ENCODE measurements around the gene SPTB.

The SPTB gene

DNA sequence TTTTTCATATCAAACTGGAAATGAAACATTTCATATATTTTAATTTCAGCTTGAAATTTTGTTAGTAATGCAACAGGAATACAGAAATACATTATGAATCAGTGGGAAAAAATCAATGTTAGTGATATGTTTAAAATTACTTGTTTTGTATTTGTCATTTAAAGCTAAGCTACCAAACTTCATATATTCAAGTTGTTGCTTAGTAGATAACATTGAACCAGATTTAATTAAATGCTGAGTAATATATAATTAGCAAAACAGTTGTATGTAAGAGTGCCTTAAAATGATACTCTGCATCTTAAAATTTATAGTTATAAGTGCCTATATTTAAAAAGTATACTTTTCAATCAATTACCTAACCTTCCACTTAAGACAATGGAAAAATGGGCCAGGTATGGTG, 39.5 kb upstream of the SPTB start:
- H2AFZ ChIP-seq (ENCODE audit: low read depth, low read length) = no peak overlapping the region
- no peaks in the 10 kb centered on the region for H3K9me3 ChIP-seq (ENCODE audit: control insufficient read depth, low read length)
- H3K4me1 ChIP-seq (ENCODE audit: control insufficient read depth, insufficient read depth, low read depth, low read length) = peaks cover 6% of the 10 kb centered on the region
- H3K18ac ChIP-seq (ENCODE audit: low read depth in 1 of 2, low read length in 2 of 2) = no peak overlapping the region
- no peak overlapping the region for H3K4me3 ChIP-seq (ENCODE audit: insufficient read depth in 1 of 2, low read depth in 1 of 2, low read length in 2 of 2)
- no peak overlapping the region for H4K8ac ChIP-seq (ENCODE audit: low read length)
- H3K79me1 ChIP-seq (replicated peaks; ENCODE audit: low read length, poor library complexity, severe bottlenecking) = peaks cover 6% of the 10 kb centered on the region
- no peak overlapping the region for H3K23ac ChIP-seq (ENCODE audit: low read length in 2 of 2)
- H2BK12ac ChIP-seq (ENCODE audit: low read length in 2 of 2) = no peak overlapping the region
- H3K27me3 ChIP-seq (ENCODE audit: control insufficient read depth in 1 of 2, insufficient read depth in 1 of 2, low read length in 2 of 2) = no peaks in the 10 kb centered on the region
- no peak overlapping the region for H3K27ac ChIP-seq (ENCODE audit: low read length, poor library complexity, severe bottlenecking)
- no peak overlapping the region for H3K4me2 ChIP-seq (ENCODE audit: low read length, poor library complexity, severe bottlenecking)
- H3K14ac ChIP-seq (ENCODE audit: low read length in 2 of 2) = no peak overlapping the region
- no peak overlapping the region for H2BK15ac ChIP-seq (ENCODE audit: low read depth, poor library complexity, severe bottlenecking)
- no peak overlapping the region for H2BK5ac ChIP-seq (ENCODE audit: low read depth, low read length, poor library complexity, severe bottlenecking)
- H3K9ac ChIP-seq (ENCODE audit: low read length) = peak overlapping the region; percentile 32
- peaks cover 0 to 12% of the 10 kb centered on the region in 2 experiments for H3K36me3 ChIP-seq (ENCODE audit: control insufficient read depth in 1 of 2, insufficient read depth in 2 of 2, low read depth in 1 of 2, low read length in 2 of 2)
- H4K91ac ChIP-seq (ENCODE audit: low read length) = no peak overlapping the region
- H2AK5ac ChIP-seq (ENCODE audit: low read length, severe bottlenecking) = no peak overlapping the region
- no peak overlapping the region for H2BK120ac ChIP-seq (ENCODE audit: low read depth, low read length)
- H3K4ac ChIP-seq (ENCODE audit: low read depth in 1 of 2, low read length in 2 of 2) = no peak overlapping the region
- DNase-seq = no peak

DNA sequence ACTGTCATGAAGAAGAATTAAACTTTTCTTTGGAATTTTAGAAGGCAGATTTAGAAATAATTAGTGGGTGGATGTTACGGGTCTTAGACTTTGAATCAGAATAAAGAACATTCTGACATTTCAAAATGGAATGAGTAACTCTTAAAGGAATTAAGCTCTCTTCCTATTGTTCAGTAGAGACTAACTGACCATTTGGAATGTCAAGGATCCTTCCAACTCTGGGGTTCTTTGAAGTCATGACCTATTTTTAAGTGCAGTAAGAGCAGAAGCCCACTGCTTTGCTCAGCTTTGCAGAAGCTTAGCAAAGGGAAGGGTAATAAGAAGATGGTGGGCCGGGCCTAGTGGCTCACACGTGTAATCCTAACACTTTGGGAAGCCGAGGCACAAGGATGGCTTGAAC, 38.5 kb upstream of the SPTB start:
- Histone ChIP-seq H2AFZ (ENCODE audit: low read depth, low read length) (no peak overlapping the region), H3K4me1 (ENCODE audit: control insufficient read depth, insufficient read depth, low read depth, low read length) (peaks cover 6% of the 10 kb centered on the region), H4K91ac (ENCODE audit: low read length) (no peak overlapping the region), H3K27ac (ENCODE audit: low read length, poor library complexity, severe bottlenecking) (no peak overlapping the region), H3K4me2 (ENCODE audit: low read length, poor library complexity, severe bottlenecking) (no peak overlapping the region), H2BK15ac (ENCODE audit: low read depth, poor library complexity, severe bottlenecking) (no peak overlapping the region), H3K27me3 (ENCODE audit: control insufficient read depth in 1 of 2, insufficient read depth in 1 of 2, low read length in 2 of 2) (no peaks in the 10 kb centered on the region), H2BK12ac (ENCODE audit: low read length in 2 of 2) (no peak overlapping the region), H3K23ac (ENCODE audit: low read length in 2 of 2) (no peak overlapping the region), H3K9ac (ENCODE audit: low read length) (peak overlapping the region; percentile 32), H2AK5ac (ENCODE audit: low read length, severe bottlenecking) (no peak overlapping the region), H3K4ac (ENCODE audit: low read depth in 1 of 2, low read length in 2 of 2) (no peak overlapping the region), H3K4me3 (ENCODE audit: insufficient read depth in 1 of 2, low read depth in 1 of 2, low read length in 2 of 2) (peak overlapping the region in 1 of 2 experiments; percentile 30), H2BK120ac (ENCODE audit: low read depth, low read length) (no peak overlapping the region), H3K9me3 (ENCODE audit: control insufficient read depth, low read length) (no peaks in the 10 kb centered on the region), H4K8ac (ENCODE audit: low read length) (no peak overlapping the region), H3K18ac (ENCODE audit: low read depth in 1 of 2, low read length in 2 of 2) (no peak overlapping the region), H3K36me3 (ENCODE audit: control insufficient read depth in 1 of 2, insufficient read depth in 2 of 2, low read depth in 1 of 2, low read length in 2 of 2) (peaks cover 0 to 6% of the 10 kb centered on the region in 2 experiments), H2BK5ac (ENCODE audit: low read depth, low read length, poor library complexity, severe bottlenecking) (no peak overlapping the region), H3K14ac (ENCODE audit: low read length in 2 of 2) (no peak overlapping the region), H3K79me1 (replicated peaks; ENCODE audit: low read length, poor library complexity, severe bottlenecking) (peaks cover 6% of the 10 kb centered on the region)
- 100% methylated on average over 4 of the region's 4 CpGs for WGBS
- no peak for DNase-seq

DNA sequence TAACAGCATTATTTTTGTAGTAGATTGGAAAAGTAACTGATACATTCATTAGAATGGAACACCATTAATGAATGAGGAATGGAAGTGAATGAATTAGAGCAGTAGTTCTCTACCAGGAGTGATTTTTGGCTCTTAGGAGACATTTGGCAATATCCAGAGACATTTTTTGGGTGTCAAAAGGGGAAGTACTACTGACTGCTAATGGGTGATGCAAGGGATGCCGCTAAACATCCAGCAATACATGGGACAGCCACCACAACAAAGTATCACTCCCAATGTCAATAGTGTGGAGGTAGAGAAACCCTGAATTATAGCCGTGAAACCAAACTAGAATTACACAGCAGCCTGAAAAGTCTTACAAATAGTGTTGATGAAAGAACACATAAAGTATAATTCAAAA, 36.1 kb upstream of the SPTB start:
- Histone ChIP-seq H3K9ac (ENCODE audit: low read length) (no peak overlapping the region), H2AK5ac (ENCODE audit: low read length, severe bottlenecking) (no peak overlapping the region), H3K4me1 (ENCODE audit: control insufficient read depth, insufficient read depth, low read depth, low read length) (peaks cover 6% of the 10 kb centered on the region), H3K27me3 (ENCODE audit: control insufficient read depth in 1 of 2, insufficient read depth in 1 of 2, low read length in 2 of 2) (peaks cover 0 to 4% of the 10 kb centered on the region in 2 experiments), H3K27ac (ENCODE audit: low read length, poor library complexity, severe bottlenecking) (no peak overlapping the region), H3K9me3 (ENCODE audit: control insufficient read depth, low read length) (no peaks in the 10 kb centered on the region), H2BK120ac (ENCODE audit: low read depth, low read length) (no peak overlapping the region), H3K4me3 (ENCODE audit: insufficient read depth in 1 of 2, low read depth in 1 of 2, low read length in 2 of 2) (peak overlapping the region in 1 of 2 experiments; percentile 88), H4K91ac (ENCODE audit: low read length) (no peak overlapping the region), H2AFZ (ENCODE audit: low read depth, low read length) (no peak overlapping the region), H2BK15ac (ENCODE audit: low read depth, poor library complexity, severe bottlenecking) (no peak overlapping the region), H3K18ac (ENCODE audit: low read depth in 1 of 2, low read length in 2 of 2) (no peak overlapping the region), H4K8ac (ENCODE audit: low read length) (no peak overlapping the region), H3K4ac (ENCODE audit: low read depth in 1 of 2, low read length in 2 of 2) (no peak overlapping the region), H3K14ac (ENCODE audit: low read length in 2 of 2) (no peak overlapping the region), H2BK12ac (ENCODE audit: low read length in 2 of 2) (no peak overlapping the region), H2BK5ac (ENCODE audit: low read depth, low read length, poor library complexity, severe bottlenecking) (no peak overlapping the region), H3K79me1 (replicated peaks; ENCODE audit: low read length, poor library complexity, severe bottlenecking) (peaks cover 2% of the 10 kb centered on the region), H3K23ac (ENCODE audit: low read length in 2 of 2) (no peak overlapping the region), H3K36me3 (ENCODE audit: control insufficient read depth in 1 of 2, insufficient read depth in 2 of 2, low read depth in 1 of 2, low read length in 2 of 2) (no peaks in the 10 kb centered on the region), H3K4me2 (ENCODE audit: low read length, poor library complexity, severe bottlenecking) (no peak overlapping the region)
- DNase-seq = no peak
- no CpG with 5 or more reads among the region's 2 CpGs for WGBS

DNA sequence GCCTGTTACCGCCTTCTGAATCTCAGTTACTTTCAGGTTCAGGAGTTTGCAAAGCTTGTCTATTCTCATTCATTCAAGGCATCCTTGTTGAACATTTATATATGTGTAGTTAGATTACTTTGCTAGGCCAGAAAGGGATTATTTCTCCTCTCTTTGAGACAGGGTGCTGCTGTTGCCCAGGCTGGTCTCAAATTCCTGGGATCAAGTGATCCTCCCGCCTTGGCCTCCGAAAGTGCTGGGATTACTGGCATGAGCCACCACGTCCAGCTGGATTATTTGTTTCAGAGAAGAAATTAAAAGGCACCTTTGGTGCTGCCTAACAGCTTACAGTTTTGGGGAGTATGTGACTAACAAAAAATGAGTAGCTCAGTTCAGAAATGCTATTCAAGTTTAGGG, 35.3 kb upstream of the SPTB start:
- H3K23ac ChIP-seq (ENCODE audit: low read length in 2 of 2) = no peak overlapping the region
- no peak overlapping the region for H2BK5ac ChIP-seq (ENCODE audit: low read depth, low read length, poor library complexity, severe bottlenecking)
- no peak overlapping the region for H3K14ac ChIP-seq (ENCODE audit: low read length in 2 of 2)
- no peak overlapping the region for H2AFZ ChIP-seq (ENCODE audit: low read depth, low read length)
- peaks cover 0 to 4% of the 10 kb centered on the region in 2 experiments for H3K27me3 ChIP-seq (ENCODE audit: control insufficient read depth in 1 of 2, insufficient read depth in 1 of 2, low read length in 2 of 2)
- no peak overlapping the region for H4K91ac ChIP-seq (ENCODE audit: low read length)
- peak overlapping the region; percentile 65 for H3K4me2 ChIP-seq (ENCODE audit: low read length, poor library complexity, severe bottlenecking)
- H3K9ac ChIP-seq (ENCODE audit: low read length) = peak overlapping the region; percentile 97
- no peak overlapping the region for H3K4ac ChIP-seq (ENCODE audit: low read depth in 1 of 2, low read length in 2 of 2)
- H3K18ac ChIP-seq (ENCODE audit: low read depth in 1 of 2, low read length in 2 of 2) = no peak overlapping the region
- no peaks in the 10 kb centered on the region for H3K36me3 ChIP-seq (ENCODE audit: control insufficient read depth in 1 of 2, insufficient read depth in 2 of 2, low read depth in 1 of 2, low read length in 2 of 2)
- no peak overlapping the region for H3K27ac ChIP-seq (ENCODE audit: low read length, poor library complexity, severe bottlenecking)
- no peak for DNase-seq
- H3K4me3 ChIP-seq (ENCODE audit: insufficient read depth in 1 of 2, low read depth in 1 of 2, low read length in 2 of 2) = peak overlapping the region; percentile 88 to 89
- no peak overlapping the region for H2BK120ac ChIP-seq (ENCODE audit: low read depth, low read length)
- peak overlapping the region; percentile 66 for H4K8ac ChIP-seq (ENCODE audit: low read length)
- H2BK12ac ChIP-seq (ENCODE audit: low read length in 2 of 2) = no peak overlapping the region
- no peak overlapping the region for H2AK5ac ChIP-seq (ENCODE audit: low read length, severe bottlenecking)
- H3K9me3 ChIP-seq (ENCODE audit: control insufficient read depth, low read length) = no peaks in the 10 kb centered on the region
- peaks cover 2% of the 10 kb centered on the region for H3K79me1 ChIP-seq (replicated peaks; ENCODE audit: low read length, poor library complexity, severe bottlenecking)
- WGBS = 71% methylated on average over 3 of the region's 4 CpGs
- H3K4me1 ChIP-seq (ENCODE audit: control insufficient read depth, insufficient read depth, low read depth, low read length) = peaks cover 6% of the 10 kb centered on the region
- no peak overlapping the region for H2BK15ac ChIP-seq (ENCODE audit: low read depth, poor library complexity, severe bottlenecking)
